ENCODE results near the gene PTGIR. TPM values are rescaled to one million over a fixed set of nuclear protein-coding genes. Genes with fewer than 3 reads are reported as not detected.

Gene PTGIR
- total RNA-seq, 1 donor from 2014 or later: 2.6 TPM

DNA sequence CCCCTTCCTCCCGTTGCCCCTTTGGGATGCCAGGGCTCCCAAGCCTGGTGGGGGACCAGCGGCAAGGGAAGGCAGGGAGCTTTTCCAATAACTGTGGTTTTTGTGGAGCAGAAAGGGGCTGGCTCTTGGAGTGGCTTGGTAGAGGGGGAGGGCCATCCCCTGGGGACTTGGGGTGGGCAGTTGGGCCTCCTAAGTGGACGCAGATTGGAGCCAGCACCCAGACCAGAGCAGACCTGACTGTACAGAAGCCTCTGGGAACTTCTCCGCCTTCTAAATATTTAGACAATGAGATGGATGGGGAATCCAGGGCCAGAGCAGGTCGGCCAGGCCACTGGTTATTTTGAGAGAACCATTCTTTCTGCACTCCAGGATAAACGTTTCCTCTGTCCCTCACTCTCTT, 4.2 kb downstream of the PTGIR start:
- DNase-seq (no peak), ATAC-seq (ENCODE audit: poor library complexity) (no peak)
- intact Hi-C loops (cut with DNase I): no loop called here

GRCh38 chr19:46620267-46620666, 4.6 kb downstream of the PTGIR start:
- ATAC-seq (ENCODE audit: poor library complexity) (no peak), DNase-seq (no peak)
- intact Hi-C loops (cut with DNase I): no loop called here

GRCh38 chr19:46618670-46619231, 6.1 kb downstream of the PTGIR start:
- DNase-seq: no peak
- peak; percentile 42 for ATAC-seq (ENCODE audit: poor library complexity)
- intact Hi-C loops (cut with DNase I): no loop called here

GRCh38 chr19:46617601-46618000, 7.3 kb downstream of the PTGIR start:
- ATAC-seq (ENCODE audit: poor library complexity) (no peak), DNase-seq (no peak)
- intact Hi-C loops (cut with DNase I): no loop called here

- DNase-seq: peak; percentile 78
- intact Hi-C loops (cut with DNase I): no loop called here
These were observed 8.1 kb downstream of the PTGIR start for GRCh38 chr19:46616631-46617322.

GRCh38 chr19:46615966-46616365, 8.9 kb downstream of the PTGIR start:
- intact Hi-C loops (cut with DNase I): loop anchor here (2.0 kb wide), 1 partner anchor 45 kb away; the partner anchor contains the start of gene DACT3
- ATAC-seq (ENCODE audit: poor library complexity): no peak
- DNase-seq: no peak

More at GRCh38 chr19:46616631-46617322, 8.1 kb downstream of the PTGIR start:
- peak; percentile 65 for ATAC-seq (ENCODE audit: poor library complexity)

GRCh38 chr19:46614114-46614722, 10.7 kb downstream of the PTGIR start:
- intact Hi-C loops (cut with DNase I): loop anchor here (2.0 kb wide), 1 partner anchor 47 kb away; the partner anchor contains the start of gene DACT3
- DNase-seq (peak; percentile 92), ATAC-seq (ENCODE audit: poor library complexity) (peak; percentile 80)

DNA sequence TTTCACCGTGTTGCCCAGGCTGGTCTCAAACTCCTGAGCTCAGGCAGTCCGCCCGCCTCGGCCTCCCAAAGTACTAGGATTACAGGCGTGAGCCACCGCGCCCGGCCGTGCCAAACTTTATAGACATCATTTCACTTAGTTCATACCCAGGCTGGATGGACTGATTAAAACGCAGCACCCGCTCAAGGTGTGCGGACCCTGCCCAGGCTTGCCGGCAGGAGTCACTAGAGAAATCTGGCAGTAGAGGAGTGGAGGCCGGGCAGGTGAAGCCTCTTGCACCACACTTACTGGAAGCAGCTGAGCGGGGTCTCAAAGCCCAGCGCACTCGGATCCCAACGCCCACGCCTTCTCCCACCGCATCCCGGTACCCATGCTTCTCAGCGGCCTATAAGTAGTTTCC, 11.4 kb downstream of the PTGIR start:
- intact Hi-C loops (cut with DNase I): no loop called here
- ATAC-seq (ENCODE audit: poor library complexity) (no peak), DNase-seq (peak; percentile 36)

GRCh38 chr19:46611776-46612175, 13.1 kb downstream of the PTGIR start:
- DNase-seq: peak; percentile 33
- no peak for ATAC-seq (ENCODE audit: poor library complexity)
- intact Hi-C loops (cut with DNase I): no loop called here

GRCh38 chr19:46610851-46611770, 13.8 kb downstream of the PTGIR start:
- intact Hi-C loops (cut with DNase I): no loop called here
- ATAC-seq (ENCODE audit: poor library complexity) (no peak), DNase-seq (peak; percentile 24)

GRCh38 chr19:46610413-46610775, 14.5 kb downstream of the PTGIR start:
- intact Hi-C loops (cut with DNase I): no loop called here
- ATAC-seq (ENCODE audit: poor library complexity) (no peak), DNase-seq (peak; percentile 8)

GRCh38 chr19:46609511-46610412, 15.1 kb downstream of the PTGIR start:
- ATAC-seq (ENCODE audit: poor library complexity) (no peak), DNase-seq (peak; percentile 28)
- intact Hi-C loops (cut with DNase I): loop anchor here (10.0 kb wide), 1 partner anchor 125 kb away; no protein-coding TSS in a partner anchor

- intact Hi-C loops (cut with DNase I): loop anchor here (10.0 kb wide), 1 partner anchor 126 kb away; no protein-coding TSS in a partner anchor
- DNase-seq (peak; percentile 26), ATAC-seq (ENCODE audit: poor library complexity) (no peak)
These were observed 16.1 kb downstream of the PTGIR start for GRCh38 chr19:46608581-46609345.

DNA sequence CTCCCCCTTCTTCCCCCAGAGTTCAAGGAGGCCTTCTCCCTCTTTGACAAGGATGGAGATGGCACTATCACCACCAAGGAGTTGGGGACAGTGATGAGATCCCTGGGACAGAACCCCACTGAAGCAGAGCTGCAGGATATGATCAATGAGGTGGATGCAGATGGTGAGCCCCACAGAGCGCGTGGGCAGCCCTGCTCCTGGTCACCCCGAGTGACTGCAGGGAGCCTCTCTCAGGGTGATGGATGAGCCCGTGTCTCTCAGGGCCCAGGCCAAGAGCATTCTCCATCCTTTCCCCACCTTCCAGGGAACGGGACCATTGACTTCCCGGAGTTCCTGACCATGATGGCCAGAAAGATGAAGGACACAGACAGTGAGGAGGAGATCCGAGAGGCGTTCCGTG, 16.7 kb downstream of the PTGIR start:
- peak; percentile 21 for DNase-seq
- intact Hi-C loops (cut with DNase I): loop anchor here (10.0 kb wide), 1 partner anchor 127 kb away; no protein-coding TSS in a partner anchor
- no peak for ATAC-seq (ENCODE audit: poor library complexity)

DNA sequence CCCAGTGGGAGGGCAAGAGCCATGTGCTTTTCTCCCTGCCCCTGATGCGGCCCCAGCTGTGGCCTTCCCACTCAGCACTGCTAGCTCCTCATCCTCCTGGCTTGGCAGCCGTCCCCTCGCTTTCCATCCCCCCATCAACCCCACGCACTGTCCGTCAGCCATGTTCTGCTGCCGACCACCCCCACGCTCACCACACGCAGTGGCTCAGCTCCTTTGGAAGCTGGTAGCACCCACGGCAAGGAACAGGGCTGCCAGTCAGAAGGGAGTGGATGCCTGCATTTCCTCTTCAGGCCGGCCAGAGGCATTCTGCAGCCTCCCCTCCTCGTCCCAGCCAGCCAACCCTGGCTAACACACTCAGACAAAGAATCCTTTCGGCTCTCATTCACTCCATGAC, 17.4 kb downstream of the PTGIR start:
- ATAC-seq (ENCODE audit: poor library complexity): no peak
- intact Hi-C loops (cut with DNase I): loop anchor here (10.0 kb wide), 1 partner anchor 127 kb away; no protein-coding TSS in a partner anchor
- peak; percentile 27 for DNase-seq

GRCh38 chr19:46606681-46607447, 18.0 kb downstream of the PTGIR start:
- no peak for ATAC-seq (ENCODE audit: poor library complexity)
- intact Hi-C loops (cut with DNase I): loop anchor here (10.0 kb wide), 1 partner anchor 128 kb away; no protein-coding TSS in a partner anchor
- peak; percentile 19 for DNase-seq

All from Right ventricle myocardium superior (tissue), 1 donor.